Measurements from ENCODE around the gene IGFBP4. TPM values are rescaled to one million over a fixed set of nuclear protein-coding genes. Genes with fewer than 3 reads are reported as not detected.

Gene IGFBP4
- total and polyA plus RNA-seq, 2 of the 13 experiments (the other 11 are each of a cell fraction or from before 2014, with no cell fraction given): 4.1 to 49.0 TPM

- no peak for TF ChIP-seq MTF2 (CRISPR knock-in tag; IDR thresholded peaks at IDR 0.05; ENCODE audit: borderline replicate concordance)
- TF ChIP-seq EP300 (IDR thresholded peaks at IDR 0.05; ENCODE audit: low read depth in 2 of 2, low read length in 2 of 2): peak in 1 of 2 experiments; percentile 68; a peak in 1 of 4 replicates
- no peak for TF ChIP-seq EP300 (CRISPR knock-in tag; IDR thresholded peaks at IDR 0.05; ENCODE audit: borderline replicate concordance)
- TF ChIP-seq REST (IDR thresholded peaks at IDR 0.05; ENCODE audit: borderline replicate concordance in 1 of 2, low read depth in 1 of 2, low read length in 2 of 2): no peak
- TF ChIP-seq SRSF1 (optimal IDR thresholded peaks at IDR 0.05; ENCODE audit: low read depth, low read length): peak; percentile 41
- peak; percentile 91 for TF ChIP-seq ZSCAN29 (CRISPR knock-in tag; conservative IDR thresholded peaks at IDR 0.05)
- TF ChIP-seq, protein P1, sequence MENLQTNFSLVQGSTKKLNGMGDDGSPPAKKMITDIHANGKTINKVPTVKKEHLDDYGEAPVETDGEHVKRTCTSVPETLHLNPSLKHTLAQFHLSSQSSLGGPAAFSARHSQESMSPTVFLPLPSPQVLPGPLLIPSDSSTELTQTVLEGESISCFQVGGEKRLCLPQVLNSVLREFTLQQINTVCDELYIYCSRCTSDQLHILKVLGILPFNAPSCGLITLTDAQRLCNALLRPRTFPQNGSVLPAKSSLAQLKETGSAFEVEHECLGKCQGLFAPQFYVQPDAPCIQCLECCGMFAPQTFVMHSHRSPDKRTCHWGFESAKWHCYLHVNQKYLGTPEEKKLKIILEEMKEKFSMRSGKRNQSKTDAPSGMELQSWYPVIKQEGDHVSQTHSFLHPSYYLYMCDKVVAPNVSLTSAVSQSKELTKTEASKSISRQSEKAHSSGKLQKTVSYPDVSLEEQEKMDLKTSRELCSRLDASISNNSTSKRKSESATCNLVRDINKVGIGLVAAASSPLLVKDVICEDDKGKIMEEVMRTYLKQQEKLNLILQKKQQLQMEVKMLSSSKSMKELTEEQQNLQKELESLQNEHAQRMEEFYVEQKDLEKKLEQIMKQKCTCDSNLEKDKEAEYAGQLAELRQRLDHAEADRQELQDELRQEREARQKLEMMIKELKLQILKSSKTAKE (CRISPR knock-in tag; IDR thresholded peaks at IDR 0.05; ENCODE audit: borderline replicate concordance): peak; percentile 54; the same call in 1 of the 2 replicates
- TF ChIP-seq NFATC3 (CRISPR knock-in tag; IDR thresholded peaks at IDR 0.05): 0 out of 2 replicates have a peak, but pooled peaks have one; percentile 66
- TF ChIP-seq TRAFD1 (CRISPR knock-in tag; IDR thresholded peaks at IDR 0.05; ENCODE audit: borderline replicate concordance): no peak
- TF ChIP-seq TAF1 (CRISPR knock-in tag; IDR thresholded peaks at IDR 0.05): peak; percentile 58; the same call in 1 of the 2 replicates
- TF ChIP-seq, protein P2, sequence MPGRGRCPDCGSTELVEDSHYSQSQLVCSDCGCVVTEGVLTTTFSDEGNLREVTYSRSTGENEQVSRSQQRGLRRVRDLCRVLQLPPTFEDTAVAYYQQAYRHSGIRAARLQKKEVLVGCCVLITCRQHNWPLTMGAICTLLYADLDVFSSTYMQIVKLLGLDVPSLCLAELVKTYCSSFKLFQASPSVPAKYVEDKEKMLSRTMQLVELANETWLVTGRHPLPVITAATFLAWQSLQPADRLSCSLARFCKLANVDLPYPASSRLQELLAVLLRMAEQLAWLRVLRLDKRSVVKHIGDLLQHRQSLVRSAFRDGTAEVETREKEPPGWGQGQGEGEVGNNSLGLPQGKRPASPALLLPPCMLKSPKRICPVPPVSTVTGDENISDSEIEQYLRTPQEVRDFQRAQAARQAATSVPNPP (CRISPR knock-in tag; IDR thresholded peaks at IDR 0.05): no peak
- no peak for TF ChIP-seq ZNF329 (CRISPR knock-in tag; IDR thresholded peaks at IDR 0.05; ENCODE audit: low read depth)
- no peak; the same call in 1 of the 2 replicates for TF ChIP-seq ZNF484 (CRISPR knock-in tag; IDR thresholded peaks at IDR 0.05; ENCODE audit: borderline replicate concordance, low read depth)
- TF ChIP-seq ZBTB14 (CRISPR knock-in tag; IDR thresholded peaks at IDR 0.05): no peak
- peak; percentile 46; the same call in 1 of the 2 replicates for TF ChIP-seq ZNF768 (CRISPR knock-in tag; IDR thresholded peaks at IDR 0.05)
These were observed 23.5 kb upstream of the IGFBP4 start (continued) for GRCh38 chr17:40419559-40420331.

Measured in HepG2 (cell line).